Thymus (tissue), 11 donors: ENCODE measurements around the gene SLC26A11. TPM values are rescaled to one million over a fixed set of nuclear protein-coding genes. Genes with fewer than 3 reads are reported as not detected.
"Not testable (repeated sequence)": the region's sequence is repeated elsewhere in the genome, so short reads cannot be mapped to it uniquely, and the experiment has no call there.

Source experiments
- DNase-seq, 9 donors: peaks; one replicate each; pipeline ENCODE4 v3.0.0-alpha.2; 2013; ENCODE audit warnings: low spot score in 9 of 9, low read depth in 6 of 9, missing footprints in 1 of 9
- H3K27ac ChIP-seq, 2 donors: one replicate each; pipeline ENCODE4 v1.5.1; 2013; ENCODE audit warnings: control low read depth in 1 of 2, low read depth in 1 of 2, low read length in 1 of 2, mild to moderate bottlenecking in 1 of 2, moderate library complexity in 1 of 2
- H3K27me3 ChIP-seq, 2 donors: one replicate each; pipeline ENCODE4 v1.5.1; 2013; ENCODE audit warnings: low read length in 1 of 2; ENCODE audit not compliant: control insufficient read depth in 2 of 2, insufficient read depth in 1 of 2
- H3K36me3 ChIP-seq, 2 donors: one replicate each; pipeline ENCODE4 v1.5.1; 2013; ENCODE audit warnings: low read length in 1 of 2, mild to moderate bottlenecking in 1 of 2, moderate library complexity in 1 of 2; ENCODE audit not compliant: control insufficient read depth in 2 of 2, insufficient read depth in 2 of 2
- H3K4me1 ChIP-seq, 2 donors: one replicate each; pipeline ENCODE4 v1.5.1; 2013; ENCODE audit warnings: low read length in 2 of 2; ENCODE audit not compliant: control insufficient read depth in 2 of 2, insufficient read depth in 2 of 2
- H3K4me3 ChIP-seq, 2 donors: one replicate each; pipeline ENCODE4 v1.5.1; 2013; ENCODE audit warnings: low read length in 2 of 2, control low read depth in 1 of 2, mild to moderate bottlenecking in 1 of 2
- H3K9me3 ChIP-seq, 2 donors: one replicate each; pipeline ENCODE4 v1.5.1; 2013; ENCODE audit warnings: low read length in 1 of 2, mild to moderate bottlenecking in 1 of 2; ENCODE audit not compliant: control insufficient read depth in 2 of 2, insufficient read depth in 1 of 2
- WGBS: extraction: QIAGEN DNeasy Blood & Tissue Kit; methylation state at CpG from one replicate; pipeline ENCODE4 v1.1.7; 2013; 5-methylcytosine and 5-hydroxymethylcytosine counted together
- polyA plus RNA-seq: library from polyadenylated mRNA; stranded (reverse); fragments of 200-250 nt; gene quantifications from one replicate; pipeline ENCODE4 v1.2.3, GENCODE V29; 2013
- total RNA-seq: library from RNA; stranded (reverse); fragments of 120-200 nt; gene quantifications from one replicate; pipeline ENCODE4 v1.2.4, GENCODE V29; 2013
- donor health status: healthy.

Gene SLC26A11
- total and polyA plus RNA-seq, 2 donors = 2.3 to 17.4 TPM

DNA sequence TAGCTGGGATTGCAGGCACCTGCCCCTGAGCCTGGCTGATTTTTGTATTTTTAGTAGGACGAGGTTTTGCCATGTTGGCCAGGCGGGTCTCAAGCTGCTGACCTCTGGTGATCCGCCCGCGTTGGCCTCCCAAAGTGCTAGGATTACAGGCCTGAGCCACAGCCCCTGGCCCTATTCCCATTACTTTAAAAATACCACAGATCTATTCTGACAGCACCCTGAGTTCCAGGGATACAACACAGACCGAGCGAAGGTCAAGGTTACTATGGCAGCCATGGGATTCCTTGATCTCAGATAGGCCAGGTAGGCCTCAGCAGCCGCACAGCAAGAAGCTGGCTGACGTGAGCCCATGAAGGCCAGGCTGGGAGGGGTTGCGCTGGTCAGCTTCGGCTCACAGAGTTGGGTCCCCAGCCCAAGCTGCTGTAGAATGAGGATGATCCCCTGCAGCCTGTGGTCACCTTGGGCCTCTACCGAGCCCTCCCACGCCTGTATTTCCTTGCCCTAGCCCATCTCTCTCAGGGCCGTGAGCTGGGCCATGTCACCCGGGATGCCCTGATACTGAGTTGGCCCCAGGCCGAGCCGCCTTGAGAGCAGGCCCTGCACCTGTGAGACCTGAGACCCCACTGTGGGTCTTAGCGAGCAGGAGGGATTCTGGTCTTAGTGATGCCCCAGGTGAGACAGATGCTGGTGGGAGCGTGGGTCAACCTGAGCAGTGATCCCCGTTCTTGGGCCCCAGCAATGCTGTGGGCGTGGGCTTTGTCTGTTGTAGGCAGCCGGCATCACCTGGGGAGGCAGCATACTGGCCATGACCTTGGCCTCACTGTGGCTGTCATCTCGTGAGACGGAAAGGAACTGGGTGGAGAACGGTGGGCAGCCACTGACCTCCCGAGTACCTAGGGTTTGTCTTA is 23.6 kb downstream of the SLC26A11 start:
- no peaks in the 10 kb centered on the region for H3K4me1 ChIP-seq
- no peaks in the 10 kb centered on the region for H3K36me3 ChIP-seq
- 96% methylated on average over 26 of the region's 26 CpGs for WGBS
- no peak overlapping the region for H3K4me3 ChIP-seq
- no peaks in the 10 kb centered on the region for H3K9me3 ChIP-seq
- no peaks in the 10 kb centered on the region for H3K27me3 ChIP-seq
- DNase-seq = no peak
- no peak overlapping the region for H3K27ac ChIP-seq

DNA sequence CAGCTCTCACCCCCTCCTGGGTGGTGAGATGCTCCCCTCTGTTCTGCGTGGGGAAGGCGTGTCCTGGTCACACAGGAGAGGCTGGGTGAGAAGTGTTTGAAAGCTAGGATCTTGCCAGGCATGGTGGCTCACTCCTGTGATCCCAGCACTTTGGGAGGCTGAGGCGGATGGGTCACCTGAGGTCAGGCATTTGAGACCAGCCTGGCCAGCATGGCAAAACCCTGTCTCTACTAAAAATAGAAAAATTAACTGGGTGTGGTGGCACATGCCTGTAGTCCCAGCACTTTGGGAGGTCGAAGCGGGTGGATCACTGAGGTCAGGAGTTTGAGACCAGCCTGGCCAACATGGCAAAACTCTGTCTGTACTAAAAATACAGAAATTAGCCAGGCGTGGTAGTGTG is 24.2 kb downstream of the SLC26A11 start:
- not testable (repeated sequence) for DNase-seq, H3K4me1 ChIP-seq, H3K27ac ChIP-seq, H3K9me3 ChIP-seq, H3K4me3 ChIP-seq, H3K36me3 ChIP-seq, H3K27me3 ChIP-seq
- 95% methylated on average over 6 of the region's 6 CpGs for WGBS

- Histone ChIP-seq H3K27me3 (no peaks in the 10 kb centered on the region), H3K4me3 (no peak overlapping the region), H3K36me3 (no peaks in the 10 kb centered on the region), H3K27ac (no peak overlapping the region), H3K4me1 (no peaks in the 10 kb centered on the region), H3K9me3 (no peaks in the 10 kb centered on the region)
- 97% methylated on average over 22 of the region's 22 CpGs for WGBS
- no peak for DNase-seq
These were observed 24.8 kb downstream of the SLC26A11 start for GRCh38 chr17:80244871-80245509.

- Histone ChIP-seq H3K9me3 (no peaks in the 10 kb centered on the region), H3K36me3 (no peaks in the 10 kb centered on the region), H3K27me3 (no peaks in the 10 kb centered on the region), H3K4me1 (no peaks in the 10 kb centered on the region), H3K4me3 (no peak overlapping the region), H3K27ac (no peak overlapping the region)
- WGBS = 92% methylated on average over 27 of the region's 27 CpGs
- DNase-seq = no peak
These were observed 25.5 kb downstream of the SLC26A11 start for GRCh38 chr17:80245566-80246265.

GRCh38 chr17:80246266-80246681 is 26.0 kb downstream of the SLC26A11 start:
- no peaks in the 10 kb centered on the region for H3K27me3 ChIP-seq
- DNase-seq = no peak
- 96% methylated on average over 19 of the region's 19 CpGs for WGBS
- no peaks in the 10 kb centered on the region for H3K4me1 ChIP-seq
- no peak overlapping the region for H3K4me3 ChIP-seq
- H3K27ac ChIP-seq = no peak overlapping the region
- H3K36me3 ChIP-seq = no peaks in the 10 kb centered on the region
- no peaks in the 10 kb centered on the region for H3K9me3 ChIP-seq

GRCh38 chr17:80246726-80247125 is 26.5 kb downstream of the SLC26A11 start:
- DNase-seq = no peak
- Histone ChIP-seq H3K9me3 (no peaks in the 10 kb centered on the region), H3K27me3 (no peaks in the 10 kb centered on the region), H3K27ac (no peak overlapping the region), H3K36me3 (no peaks in the 10 kb centered on the region), H3K4me3 (no peak overlapping the region), H3K4me1 (no peaks in the 10 kb centered on the region)
- 95% methylated on average over 8 of the region's 8 CpGs for WGBS

DNA sequence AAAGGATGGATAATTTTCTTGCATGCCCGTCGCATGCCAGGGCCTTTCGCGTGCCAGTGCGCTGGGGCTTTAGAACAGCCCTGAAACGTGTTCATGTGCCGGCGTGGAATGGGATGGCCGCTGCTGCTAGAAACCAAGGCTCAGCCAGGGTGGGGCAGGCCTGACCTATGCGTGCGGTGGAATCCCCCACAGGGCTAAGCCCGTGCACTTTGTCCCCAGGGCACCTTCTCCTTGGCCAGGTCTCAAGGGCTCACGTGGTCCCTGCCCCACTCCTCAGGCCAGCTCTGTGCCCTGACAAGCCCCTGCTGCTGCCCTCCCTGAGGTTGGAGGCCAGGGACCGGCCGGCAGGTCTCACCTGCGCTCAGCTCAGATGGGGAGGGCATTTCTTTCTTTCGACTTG is 27.3 kb downstream of the SLC26A11 start:
- Histone ChIP-seq H3K27me3 (no peaks in the 10 kb centered on the region), H3K4me3 (no peak overlapping the region), H3K36me3 (no peaks in the 10 kb centered on the region), H3K27ac (no peak overlapping the region), H3K4me1 (no peaks in the 10 kb centered on the region), H3K9me3 (no peaks in the 10 kb centered on the region)
- no peak for DNase-seq
- 96% methylated on average over 17 of the region's 17 CpGs for WGBS

- H3K27me3 ChIP-seq = no peaks in the 10 kb centered on the region
- DNase-seq = no peak
- H3K4me3 ChIP-seq = no peak overlapping the region
- 97% methylated on average over 23 of the region's 23 CpGs for WGBS
- H3K4me1 ChIP-seq = no peaks in the 10 kb centered on the region
- no peak overlapping the region for H3K27ac ChIP-seq
- H3K36me3 ChIP-seq = no peaks in the 10 kb centered on the region
- H3K9me3 ChIP-seq = no peaks in the 10 kb centered on the region
These were observed 28.0 kb downstream of the SLC26A11 start for GRCh38 chr17:80248001-80248893.
